Psoas muscle (tissue), 8 donors: Measurements from ENCODE around the gene SESN3. TPM values are rescaled to one million over a fixed set of nuclear protein-coding genes. Genes with fewer than 3 reads are reported as not detected.
"Not testable (repeated sequence)": the region's sequence is repeated elsewhere in the genome, so short reads cannot be mapped to it uniquely, and the experiment has no call there.

Experiments used
- ATAC-seq, 4 donors: fragments of 200-7000 bp; cut with Tn5 transposase; one replicate each; pipeline ENCODE4 v1.9.1; 2020; ENCODE audit warnings: moderate library complexity in 3 of 4, mild to moderate bottlenecking in 2 of 4
- DNase-seq, 2 donors: peaks; one replicate each; pipeline ENCODE4 v3.0.0-alpha.2; 2020
- H3K27ac ChIP-seq: fragments of 200-600 bp; one replicate; pipeline ENCODE4 v1.8.0; 2022
- H3K27me3 ChIP-seq, 3 donors: fragments of 200-600 bp in 1 of 3; one replicate each; pipeline versions ENCODE4 v1.6.1 to v1.8.0; 2013 to 2022; ENCODE audit warnings: low read length in 2 of 3, mild to moderate bottlenecking in 2 of 3, moderate library complexity in 1 of 3; ENCODE audit not compliant: insufficient read depth in 3 of 3
- H3K36me3 ChIP-seq, 2 donors: fragments of 200-600 bp in 1 of 2; one replicate each; pipeline versions ENCODE4 v1.6.1 to v1.8.0; 2013 to 2022; ENCODE audit warnings: low read depth in 1 of 2, mild to moderate bottlenecking in 1 of 2, moderate library complexity in 1 of 2; ENCODE audit not compliant: insufficient read depth in 1 of 2
- H3K4me1 ChIP-seq: fragments of 200-600 bp; one replicate; pipeline ENCODE4 v1.8.0; 2022
- H3K4me3 ChIP-seq: fragments of 200-600 bp; one replicate; pipeline ENCODE4 v1.8.0; 2022; ENCODE audit warnings: mild to moderate bottlenecking
- H3K9me3 ChIP-seq: fragments of 200-600 bp; one replicate; pipeline ENCODE4 v1.8.0; 2022
- WGBS, 3 donors: extraction: QIAGEN DNeasy Blood & Tissue Kit; methylation state at CpG; one replicate each; pipeline versions ENCODE4 v1.1.6 to v1.1.7; 2013; 5-methylcytosine and 5-hydroxymethylcytosine counted together
- intact Hi-C, 2 donors: fragments of 100-400 bp; cut with DNase I; formaldehyde crosslinking; loops; one replicate each; pipeline versions ENCODE4 v1.11.0 to v1.14.2; 2022
- polyA plus RNA-seq, 3 donors: library from polyadenylated mRNA; stranded (reverse); fragments of 200-250 nt; gene quantifications; one replicate each; pipeline ENCODE4 v1.2.3, GENCODE V29; 2013
- total RNA-seq, 4 donors: library from RNA; stranded (reverse); fragmentation: NEBNext Ultra II Directional in 2 of 4; extraction: Animal tissue kit (Norgen Biotek cat#: 25700) in 2 of 4; gene quantifications; one replicate each; pipeline versions ENCODE4 v1.2.1 to v1.2.4, GENCODE V29; 2021 to 2023
- TF ChIP-seq, protein P1 (sequence below): fragments of 200-600 bp; IDR thresholded peaks from one replicate; pipeline ENCODE4 v1.8.0; 2022; ENCODE audit warnings: antibody characterized with exemption
- donor health status: healthy with polysubstance abuse.
- donor health status: DM: no; HTN: no; CAD: no; lungs with moderate emphysema.
- donor health status: Bipolar disorder and iron deficiency.
- donor health status: healthy.
- donor health status: DM: yes; HTN: yes; CAD: no.
- donor health status: DM: no; HTN: no; CAD: no.
- donor health status: DM: no; HTN: no; CAD: no.
- donor health status: DM: yes; HTN: yes; CAD: no.

The SESN3 gene
- total and polyA plus RNA-seq, 7 donors = 0.92 to 94.6 (median 5.3) TPM

DNA sequence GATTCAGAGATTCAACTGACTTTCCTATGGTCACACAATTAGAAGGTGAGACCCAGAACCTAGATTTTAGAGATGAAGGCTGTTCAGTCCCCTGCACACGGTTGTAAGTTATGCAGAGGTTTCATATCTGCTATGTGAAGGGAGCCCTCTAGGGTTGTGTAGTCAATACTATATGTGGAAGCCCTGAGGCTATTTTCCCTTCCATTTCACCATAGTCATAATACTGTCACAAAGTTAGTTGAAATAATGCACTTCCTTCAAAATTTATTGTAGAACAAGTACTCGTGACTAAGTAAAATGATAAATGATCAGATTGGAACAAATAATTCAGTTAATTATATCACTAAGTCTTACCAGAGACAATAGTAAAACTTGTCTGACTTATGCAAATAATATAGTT lies 92.6 kb downstream of the SESN3 start:
- peaks cover 7% of the 10 kb centered on the region for H3K4me1 ChIP-seq
- no peak overlapping the region for H3K27ac ChIP-seq
- H3K4me3 ChIP-seq = no peak overlapping the region
- no peaks in the 10 kb centered on the region for H3K27me3 ChIP-seq
- H3K36me3 ChIP-seq = no peaks in the 10 kb centered on the region
- WGBS, 3 donors = 32 to 36% (median 34%) methylated on average over 2 of the region's 2 CpGs
- no peaks in the 10 kb centered on the region for H3K9me3 ChIP-seq
- intact Hi-C loops = loop anchor here in 1 of 2 donors (1.0 kb wide), 1 partner anchor 69 kb away; no protein-coding TSS in a partner anchor
- ATAC-seq (peak; percentile 77 to 94 (median 84)), DNase-seq (no peak)
- TF ChIP-seq, protein P1, sequence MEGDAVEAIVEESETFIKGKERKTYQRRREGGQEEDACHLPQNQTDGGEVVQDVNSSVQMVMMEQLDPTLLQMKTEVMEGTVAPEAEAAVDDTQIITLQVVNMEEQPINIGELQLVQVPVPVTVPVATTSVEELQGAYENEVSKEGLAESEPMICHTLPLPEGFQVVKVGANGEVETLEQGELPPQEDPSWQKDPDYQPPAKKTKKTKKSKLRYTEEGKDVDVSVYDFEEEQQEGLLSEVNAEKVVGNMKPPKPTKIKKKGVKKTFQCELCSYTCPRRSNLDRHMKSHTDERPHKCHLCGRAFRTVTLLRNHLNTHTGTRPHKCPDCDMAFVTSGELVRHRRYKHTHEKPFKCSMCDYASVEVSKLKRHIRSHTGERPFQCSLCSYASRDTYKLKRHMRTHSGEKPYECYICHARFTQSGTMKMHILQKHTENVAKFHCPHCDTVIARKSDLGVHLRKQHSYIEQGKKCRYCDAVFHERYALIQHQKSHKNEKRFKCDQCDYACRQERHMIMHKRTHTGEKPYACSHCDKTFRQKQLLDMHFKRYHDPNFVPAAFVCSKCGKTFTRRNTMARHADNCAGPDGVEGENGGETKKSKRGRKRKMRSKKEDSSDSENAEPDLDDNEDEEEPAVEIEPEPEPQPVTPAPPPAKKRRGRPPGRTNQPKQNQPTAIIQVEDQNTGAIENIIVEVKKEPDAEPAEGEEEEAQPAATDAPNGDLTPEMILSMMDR = peak; percentile 40

DNA sequence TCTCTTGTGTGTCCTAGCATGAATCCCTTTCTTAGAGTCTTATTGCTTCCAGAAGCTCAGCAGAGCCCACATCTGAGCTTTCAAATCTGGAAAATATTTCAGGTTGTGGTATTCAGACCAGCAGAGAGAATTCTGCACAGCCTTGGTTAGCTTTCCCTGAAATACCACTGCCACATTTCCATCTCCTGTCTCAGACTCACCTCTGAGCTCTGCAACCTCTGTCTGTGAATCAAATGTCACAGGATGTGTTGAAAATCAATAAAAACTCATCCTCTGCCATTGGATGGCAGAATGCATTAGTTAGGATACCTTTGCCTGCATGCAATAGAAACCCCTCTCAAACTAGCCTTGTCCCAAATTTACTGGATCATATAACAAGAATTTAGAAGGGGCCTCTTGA lies 93.7 kb downstream of the SESN3 start:
- H3K36me3 ChIP-seq = peaks cover 1 to 2% of the 10 kb centered on the region in 2 donors
- no peak overlapping the region for H3K27ac ChIP-seq
- no peak overlapping the region for H3K4me3 ChIP-seq
- H3K4me1 ChIP-seq = peaks cover 7% of the 10 kb centered on the region
- ATAC-seq (no peak), DNase-seq (no peak)
- TF ChIP-seq, protein P1 = no peak
- intact Hi-C loops = no loop called here
- no peaks in the 10 kb centered on the region for H3K9me3 ChIP-seq
- no peaks in the 10 kb centered on the region for H3K27me3 ChIP-seq

DNA sequence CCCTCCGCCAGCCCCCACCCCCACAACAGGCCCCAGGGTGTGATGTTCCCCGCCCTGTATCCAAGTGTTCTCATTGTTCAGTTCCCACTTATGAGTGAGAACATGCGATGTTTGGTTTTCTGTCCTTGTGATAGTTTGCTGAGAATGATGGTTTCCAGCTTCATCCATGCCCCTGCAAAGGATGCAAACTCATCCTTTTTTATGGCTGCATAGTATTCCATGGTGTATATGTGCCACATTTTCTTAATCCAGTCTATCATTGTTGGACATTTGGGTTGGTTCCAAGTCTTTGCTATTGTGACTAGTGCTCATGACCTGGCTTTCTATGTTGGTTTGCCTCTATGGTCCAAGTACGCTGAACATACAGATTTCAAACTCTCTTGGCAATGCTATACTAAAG lies 94.3 kb downstream of the SESN3 start:
- DNase-seq, H3K36me3 ChIP-seq, H3K27ac ChIP-seq, H3K27me3 ChIP-seq, ATAC-seq, H3K9me3 ChIP-seq, H3K4me3 ChIP-seq, H3K4me1 ChIP-seq, intact Hi-C loops: not testable (repeated sequence)
- 97 to 99% (median 99%) methylated on average over 4 of the region's 4 CpGs for WGBS, 3 donors

DNA sequence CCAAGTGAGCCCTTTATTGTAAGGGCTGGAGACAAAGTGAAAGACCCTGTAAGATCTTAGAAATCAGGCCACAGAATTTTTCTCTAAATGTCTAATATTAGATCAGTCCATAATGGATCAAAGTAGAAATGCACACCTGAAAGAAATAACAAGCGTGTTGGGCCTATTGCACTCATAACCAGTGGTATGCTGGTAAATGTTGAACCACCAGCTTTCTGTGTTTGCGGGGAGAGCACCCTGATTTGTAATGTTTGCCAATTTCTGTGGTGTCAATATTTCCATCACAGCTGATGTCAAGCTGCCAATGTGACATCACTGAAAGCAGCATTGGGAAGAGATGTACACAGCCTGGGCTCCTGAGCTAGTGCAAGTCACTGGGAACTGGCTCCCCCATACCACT lies 95.1 kb downstream of the SESN3 start:
- ATAC-seq = no peak
- DNase-seq = no peak
- no peak overlapping the region for H3K27ac ChIP-seq
- peaks cover 4 to 10% of the 10 kb centered on the region in 2 donors for H3K36me3 ChIP-seq
- H3K4me3 ChIP-seq = no peak overlapping the region
- 94 to 99% (median 96%) methylated on average over 2 of the region's 2 CpGs for WGBS, 3 donors
- TF ChIP-seq, protein P1 = no peak
- H3K4me1 ChIP-seq = peaks cover 7% of the 10 kb centered on the region
- no peaks in the 10 kb centered on the region for H3K9me3 ChIP-seq
- intact Hi-C loops = no loop called here
- no peaks in the 10 kb centered on the region for H3K27me3 ChIP-seq

DNA sequence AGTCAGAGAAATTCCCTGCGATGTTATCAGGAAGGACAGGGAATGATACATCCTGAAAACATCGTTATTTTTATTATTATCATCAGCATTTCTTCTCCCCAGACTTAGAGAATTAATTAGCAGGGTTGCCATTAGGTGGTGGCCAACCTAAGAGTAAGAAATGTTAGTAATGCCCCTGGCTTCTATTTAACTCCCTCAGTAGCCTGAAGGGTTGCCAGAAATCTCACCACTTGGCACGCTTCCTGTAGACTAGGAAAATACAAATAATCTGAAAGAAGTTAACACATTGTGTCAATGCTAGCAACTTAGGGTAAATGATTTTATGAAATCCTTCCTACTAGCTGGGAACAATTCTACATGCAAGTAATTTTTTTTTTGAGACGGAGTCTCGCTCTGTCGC lies 95.8 kb downstream of the SESN3 start:
- Histone ChIP-seq H3K27me3 (no peaks in the 10 kb centered on the region), H3K36me3 (peaks cover 4 to 17% of the 10 kb centered on the region in 2 donors), H3K4me1 (peaks cover 7% of the 10 kb centered on the region), H3K27ac (peak overlapping the region; percentile 34), H3K9me3 (no peaks in the 10 kb centered on the region), H3K4me3 (no peak overlapping the region)
- intact Hi-C loops = no loop called here
- DNase-seq = no peak
- ATAC-seq = no peak
- TF ChIP-seq, protein P1 = no peak
- WGBS, 3 donors = 52 to 70% (median 63%) methylated on average over 3 to 6 of the region's 6 CpGs
